HT1080 (cell line): ENCODE results near the gene PBX3. TPM values are rescaled to one million over a fixed set of nuclear protein-coding genes. Genes with fewer than 3 reads are reported as not detected.
A peak's percentile ranks its signal among the peaks of the same experiment; 100 is the strongest.
"Not testable (repeated sequence)": the region's sequence is repeated elsewhere in the genome, so short reads cannot be mapped to it uniquely, and the experiment has no call there.

Source experiments
- DNase-seq: peaks from one replicate; pipeline ENCODE4 v3.0.0-alpha.2; 2015; ENCODE audit warnings: low read depth
- total RNA-seq: library from RNA; depleted of rRNA; stranded (reverse); fragments of >200 nt; shearing (Covaris generic); gene quantifications from 2 replicates; pipeline ENCODE4 v1.2.3, GENCODE V29; 2014

Gene PBX3
- total RNA-seq, 1 experiment from 2014 or later = 75.8 TPM

- DNase-seq = no peak
Measured at GRCh38 chr9:125821078-125821477, 73.9 kb downstream of the PBX3 start.

DNA sequence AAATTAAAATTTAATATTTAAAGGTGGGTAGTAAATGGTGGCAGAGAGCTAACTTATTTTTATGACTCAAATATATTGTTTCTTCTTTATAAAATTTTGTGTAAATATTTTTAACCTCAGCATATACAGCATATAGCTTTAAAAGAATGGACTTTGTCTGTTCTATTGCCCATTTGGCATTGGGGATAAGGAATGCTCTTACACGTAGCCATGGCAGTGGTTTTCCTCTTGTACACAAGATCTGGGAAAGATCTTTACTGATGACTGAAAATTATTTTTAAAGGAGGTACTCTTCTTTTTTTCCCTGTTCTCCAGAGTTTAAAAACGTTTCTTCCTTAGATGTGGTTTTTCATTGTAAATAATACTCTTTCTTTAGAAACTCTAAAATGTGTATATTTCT, 75.0 kb downstream of the PBX3 start:
- no peak for DNase-seq

DNA sequence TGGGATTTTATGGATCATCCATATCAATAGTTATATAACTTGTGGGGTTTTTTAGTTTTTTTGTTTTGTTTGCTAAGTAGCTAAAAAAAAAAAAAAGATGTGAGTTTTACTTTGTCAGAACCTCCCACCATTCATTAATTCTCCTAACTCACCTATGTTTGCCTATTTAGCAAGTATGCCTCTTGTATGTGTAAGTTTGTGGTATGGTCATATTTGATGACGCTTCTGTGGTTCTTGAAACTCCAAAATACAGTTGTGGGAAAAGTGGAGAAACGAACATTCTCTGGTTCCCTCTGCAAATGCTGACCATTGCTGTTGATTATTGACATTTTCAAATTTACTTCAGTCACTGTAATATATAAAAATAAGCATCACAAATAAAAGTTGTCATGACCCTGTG, 75.7 kb downstream of the PBX3 start:
- DNase-seq = no peak

GRCh38 chr9:125823874-125824406, 76.8 kb downstream of the PBX3 start:
- DNase-seq = not testable (repeated sequence)

GRCh38 chr9:125825762-125826161, 78.6 kb downstream of the PBX3 start:
- DNase-seq = no peak

- no peak for DNase-seq
Measured at GRCh38 chr9:125826850-125827249, 79.7 kb downstream of the PBX3 start.

DNA sequence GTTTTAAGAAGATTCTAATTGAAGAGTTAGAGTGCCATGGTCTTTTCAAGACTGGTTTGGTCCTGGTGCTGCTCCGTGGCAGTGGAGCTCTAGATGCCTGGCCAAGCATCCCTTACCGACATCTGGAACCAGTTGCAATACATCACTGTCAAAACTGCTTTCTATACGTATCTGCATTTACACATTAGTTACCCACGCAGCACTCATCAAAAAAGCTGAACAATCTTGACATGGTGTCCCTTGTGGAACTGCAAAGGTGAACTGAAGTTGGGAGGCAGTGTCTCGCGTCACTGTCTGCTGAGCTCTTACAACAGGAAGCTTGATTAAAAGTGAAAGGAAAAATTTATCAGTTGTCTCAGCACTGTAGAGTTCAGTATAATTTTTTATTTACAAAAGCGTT, 82.6 kb downstream of the PBX3 start:
- DNase-seq = peak; percentile 26

- DNase-seq = no peak
Measured at GRCh38 chr9:125831054-125831453, 83.9 kb downstream of the PBX3 start.

- no peak for DNase-seq
Measured at GRCh38 chr9:125831616-125832015, 84.4 kb downstream of the PBX3 start.

DNA sequence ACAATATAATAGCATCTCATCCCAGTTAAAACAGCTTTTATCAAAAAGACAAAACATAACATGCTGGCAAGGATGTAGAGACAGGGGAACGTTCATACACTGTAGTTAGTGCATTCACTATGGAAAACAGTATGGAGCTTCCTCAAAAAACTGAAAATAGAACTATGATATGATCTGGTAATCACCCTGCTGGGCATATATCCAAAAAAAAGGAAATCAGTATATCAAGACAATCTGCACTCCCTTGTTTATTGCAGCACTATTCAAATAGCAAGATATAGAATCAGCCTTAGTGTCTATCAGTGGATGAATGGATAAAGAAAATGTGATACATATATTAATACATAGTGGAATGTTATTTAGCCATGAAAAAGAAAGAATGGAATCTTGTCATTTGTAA, 88.5 kb downstream of the PBX3 start:
- no peak for DNase-seq

DNA sequence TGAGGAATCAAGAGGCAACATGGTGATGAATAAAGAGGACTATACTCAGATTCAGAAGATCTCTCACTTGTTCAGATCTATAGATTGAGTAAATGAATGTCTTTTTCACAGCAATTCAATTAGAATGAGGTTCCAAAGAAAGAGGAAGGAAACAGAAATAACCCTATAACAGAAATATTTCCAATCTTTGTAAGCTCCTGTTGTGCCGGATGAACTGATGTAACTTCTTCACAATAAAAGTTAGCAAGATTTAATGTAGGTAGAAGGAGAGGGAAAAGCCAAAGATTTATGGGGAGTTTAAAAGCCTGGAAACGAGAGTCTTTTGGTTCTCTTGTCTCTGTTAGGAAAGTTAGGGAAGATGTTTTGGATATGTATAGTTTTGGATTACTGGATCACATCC, 92.1 kb downstream of the PBX3 start:
- no peak for DNase-seq

DNA sequence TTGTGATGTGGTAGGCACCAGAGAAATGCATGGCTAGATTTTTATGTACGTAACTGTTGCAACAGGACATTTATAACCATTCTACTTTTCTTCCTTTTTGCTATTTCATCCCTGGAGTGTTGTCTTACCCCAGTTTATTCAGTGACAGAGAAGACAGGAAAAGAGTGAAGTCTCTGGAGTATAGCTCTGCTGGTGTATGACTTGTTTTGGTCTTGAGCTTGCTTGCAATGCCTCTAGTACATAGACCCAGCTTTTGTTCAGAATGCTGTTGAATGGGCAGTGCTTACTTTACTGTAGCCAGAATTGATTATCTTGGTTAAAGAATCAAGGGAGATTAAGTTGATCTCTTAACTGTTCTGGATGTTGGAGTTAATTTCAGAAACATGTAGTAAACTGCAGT, 94.3 kb downstream of the PBX3 start:
- DNase-seq = no peak

GRCh38 chr9:125842242-125842641, 95.1 kb downstream of the PBX3 start:
- DNase-seq = no peak

DNA sequence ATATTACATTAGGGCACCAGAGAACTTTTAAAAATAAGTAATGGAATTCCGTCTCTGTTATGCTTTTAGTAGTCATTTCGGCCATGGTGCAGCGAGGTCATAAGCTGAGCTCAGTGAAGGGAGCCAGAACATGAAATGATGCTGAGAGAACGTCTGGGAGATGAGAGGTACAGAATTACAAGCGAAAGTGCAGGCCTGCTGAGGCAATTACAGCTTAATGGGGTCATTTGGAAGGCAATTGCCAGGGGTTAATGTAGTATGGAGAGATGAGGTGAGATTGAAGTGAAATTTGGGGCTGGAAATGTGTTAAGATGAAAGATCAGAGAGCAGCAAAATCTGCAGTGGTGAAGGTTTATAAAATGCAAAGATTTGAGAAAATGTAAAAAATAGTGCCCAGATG, 96.5 kb downstream of the PBX3 start:
- no peak for DNase-seq

- no peak for DNase-seq
Measured at GRCh38 chr9:125844611-125845010, 97.4 kb downstream of the PBX3 start.

- no peak for DNase-seq
Measured at GRCh38 chr9:125845271-125845808, 98.2 kb downstream of the PBX3 start.

- no peak for DNase-seq
Measured at GRCh38 chr9:125847735-125848134, 100.6 kb downstream of the PBX3 start.

DNA sequence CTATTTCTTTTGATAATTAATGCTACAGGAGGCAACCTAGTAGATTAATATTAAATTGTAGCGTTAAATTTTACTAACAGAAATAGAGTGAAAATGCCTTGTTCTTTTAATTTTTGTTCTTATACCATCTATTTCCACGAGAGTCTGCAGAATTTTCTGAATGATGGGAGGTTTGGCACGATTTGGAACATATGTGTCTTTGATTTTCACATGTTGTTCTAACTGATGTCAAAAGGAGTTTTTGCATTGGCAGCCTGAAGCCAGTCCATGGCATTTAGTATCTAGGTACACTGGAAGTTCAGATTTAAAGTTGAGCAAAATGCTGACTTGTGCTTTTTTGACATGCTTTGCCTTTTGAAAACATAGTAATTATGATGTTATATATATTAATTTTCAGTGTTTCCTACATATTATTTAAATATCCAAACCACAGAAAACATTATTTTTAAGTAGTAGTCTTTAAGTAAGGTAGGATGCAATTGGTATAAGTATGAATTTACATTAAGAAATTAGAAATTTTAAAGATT, 103.0 kb downstream of the PBX3 start:
- no peak for DNase-seq

DNA sequence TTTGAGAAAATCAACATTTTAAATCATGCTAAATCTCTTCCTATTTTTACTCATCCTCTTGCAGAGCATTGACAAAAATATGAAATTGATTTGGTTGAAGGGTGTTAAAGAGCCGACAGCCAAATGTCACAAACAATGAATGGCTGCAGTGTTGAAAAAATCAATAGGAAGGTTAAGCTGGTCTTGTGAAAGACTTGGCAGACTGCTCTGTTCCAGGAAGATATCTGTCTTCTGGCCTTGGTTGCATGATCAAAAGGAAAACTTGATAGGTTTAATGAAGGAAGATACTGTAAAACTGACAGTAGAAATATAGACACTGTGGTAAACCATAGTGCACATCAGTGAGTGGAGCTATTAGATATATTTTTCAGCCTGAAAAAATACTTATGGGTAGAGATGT, 103.6 kb downstream of the PBX3 start:
- no peak for DNase-seq

DNA sequence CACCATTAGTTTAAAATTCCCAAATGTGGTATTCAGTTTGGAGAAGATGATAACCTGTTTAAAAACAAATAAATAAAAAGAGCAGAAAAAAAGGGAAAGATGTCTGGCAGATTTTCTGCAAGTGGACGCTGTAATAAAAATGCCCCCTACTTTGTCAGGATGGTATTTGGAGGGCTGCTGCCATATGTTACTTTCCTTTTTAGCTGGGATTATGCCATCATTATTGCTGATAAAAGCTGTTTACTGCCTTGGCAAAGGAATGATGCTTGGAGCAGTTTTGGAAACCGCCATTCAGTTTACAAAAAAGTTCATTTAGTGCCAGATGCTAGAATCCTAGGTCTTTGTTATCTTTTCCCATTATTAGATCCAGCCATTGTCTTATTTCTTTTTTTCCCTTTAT, 104.8 kb downstream of the PBX3 start:
- no peak for DNase-seq

- no peak for DNase-seq
Measured at GRCh38 chr9:125852386-125852785, 105.2 kb downstream of the PBX3 start.

GRCh38 chr9:125854553-125855275, 107.5 kb downstream of the PBX3 start:
- no peak for DNase-seq

DNA sequence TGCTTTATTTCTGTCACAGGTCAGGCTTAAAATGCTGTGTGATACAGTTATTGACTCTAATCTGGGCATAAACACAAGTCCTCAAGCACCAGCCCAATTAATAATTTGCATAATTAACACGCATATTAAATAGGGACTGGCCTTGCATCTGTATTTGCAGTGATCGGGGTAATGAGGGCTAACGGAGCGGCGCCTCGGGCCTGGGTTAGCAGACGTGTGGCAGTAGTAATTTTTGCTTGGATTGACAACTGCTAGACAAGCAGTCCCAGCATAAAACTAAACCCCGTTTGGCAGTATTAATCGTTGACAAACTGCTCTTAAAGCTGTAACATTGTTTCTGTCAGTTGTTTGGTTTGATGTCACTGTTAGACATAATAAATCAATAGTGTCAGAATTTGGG, 109.2 kb downstream of the PBX3 start:
- DNase-seq = no peak
